Activated naive CD8-positive, alpha-beta T cell treated with anti-CD3 and anti-CD28 coated beads for 36 hours (primary cell): ENCODE measurements around the gene STXBP5. TPM values are rescaled to one million over a fixed set of nuclear protein-coding genes. Genes with fewer than 3 reads are reported as not detected.
A peak's percentile ranks its signal among the peaks of the same experiment; 100 is the strongest.

Experiments
- DNase-seq: peaks from one replicate; pipeline ENCODE4 v3.0.0; 2021
- H3K27ac Mint-ChIP-seq: one replicate; pipeline ENCODE4 v1.8.0; 2022; ENCODE audit warnings: mild to moderate bottlenecking, moderate library complexity, mixed read lengths
- H3K27me3 Mint-ChIP-seq: one replicate; pipeline ENCODE4 v1.8.0; 2022; ENCODE audit warnings: mild to moderate bottlenecking, mixed read lengths
- H3K36me3 Mint-ChIP-seq: one replicate; pipeline ENCODE4 v1.8.0; 2021; ENCODE audit warnings: mild to moderate bottlenecking, mixed read lengths
- H3K4me1 Mint-ChIP-seq: one replicate; pipeline ENCODE4 v1.8.0; 2021; ENCODE audit warnings: mixed read lengths
- H3K4me3 Mint-ChIP-seq: one replicate; pipeline ENCODE4 v1.8.0; 2022; ENCODE audit warnings: mild to moderate bottlenecking, moderate library complexity, mixed read lengths
- H3K9me3 Mint-ChIP-seq: one replicate; pipeline ENCODE4 v1.8.0; 2022; ENCODE audit warnings: mixed read lengths
- total RNA-seq, 2 experiments: library from RNA; stranded (reverse); gene quantifications; one replicate each; pipeline ENCODE4 v1.2.3, GENCODE V29; 2021

Gene STXBP5
- total RNA-seq, 2 experiments from 2014 or later = 11.9 to 14.2 TPM

DNA sequence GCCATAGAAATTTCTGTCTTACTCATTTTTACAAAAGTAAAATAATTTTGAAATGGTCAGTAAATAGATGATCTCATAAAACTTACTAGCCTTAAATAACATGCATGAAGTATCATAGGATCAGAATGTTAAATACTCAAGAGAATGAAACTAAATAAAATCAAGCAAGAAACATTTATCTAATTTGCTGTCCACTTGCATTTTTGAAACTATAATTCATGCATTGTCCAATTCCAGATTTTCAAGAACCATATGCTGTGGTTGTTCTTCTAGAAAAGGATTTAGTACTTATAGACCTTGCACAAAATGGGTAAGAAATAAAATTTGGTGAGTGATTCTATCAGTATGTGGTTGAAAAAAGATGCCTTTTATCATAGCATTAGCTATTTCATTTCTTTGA, 107.0 kb downstream of the STXBP5 start:
- no peak overlapping the region for H3K27ac Mint-ChIP-seq
- no peaks in the 10 kb centered on the region for H3K27me3 Mint-ChIP-seq
- H3K36me3 Mint-ChIP-seq = peaks cover 8% of the 10 kb centered on the region
- no peaks in the 10 kb centered on the region for H3K4me1 Mint-ChIP-seq
- no peaks in the 10 kb centered on the region for H3K9me3 Mint-ChIP-seq
- H3K4me3 Mint-ChIP-seq = no peak overlapping the region
- no peak for DNase-seq

DNA sequence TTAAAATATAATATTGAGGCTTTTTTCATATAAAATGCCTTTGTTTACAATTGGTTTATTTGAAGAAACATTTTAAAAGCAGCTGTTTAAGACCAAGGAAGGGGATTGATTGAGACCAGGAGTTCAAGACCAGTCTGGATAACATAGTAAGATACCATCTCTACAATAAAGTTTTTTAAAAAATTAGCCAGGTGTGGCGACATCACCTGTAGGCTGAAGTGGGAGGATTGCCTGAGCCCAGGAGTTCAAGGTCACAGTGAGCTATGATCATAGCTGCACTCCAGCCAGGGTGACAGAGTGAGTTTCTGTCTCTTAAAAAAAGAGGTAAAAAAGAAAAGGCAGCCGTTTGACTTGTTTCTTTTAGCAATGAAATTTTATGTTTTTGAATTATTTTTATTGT, 117.0 kb downstream of the STXBP5 start:
- Mint-ChIP-seq H3K4me1 (peaks cover 16% of the 10 kb centered on the region), H3K4me3 (no peak overlapping the region), H3K27ac (no peak overlapping the region), H3K36me3 (peaks cover 13% of the 10 kb centered on the region), H3K9me3 (no peaks in the 10 kb centered on the region), H3K27me3 (no peaks in the 10 kb centered on the region)
- DNase-seq = no peak

DNA sequence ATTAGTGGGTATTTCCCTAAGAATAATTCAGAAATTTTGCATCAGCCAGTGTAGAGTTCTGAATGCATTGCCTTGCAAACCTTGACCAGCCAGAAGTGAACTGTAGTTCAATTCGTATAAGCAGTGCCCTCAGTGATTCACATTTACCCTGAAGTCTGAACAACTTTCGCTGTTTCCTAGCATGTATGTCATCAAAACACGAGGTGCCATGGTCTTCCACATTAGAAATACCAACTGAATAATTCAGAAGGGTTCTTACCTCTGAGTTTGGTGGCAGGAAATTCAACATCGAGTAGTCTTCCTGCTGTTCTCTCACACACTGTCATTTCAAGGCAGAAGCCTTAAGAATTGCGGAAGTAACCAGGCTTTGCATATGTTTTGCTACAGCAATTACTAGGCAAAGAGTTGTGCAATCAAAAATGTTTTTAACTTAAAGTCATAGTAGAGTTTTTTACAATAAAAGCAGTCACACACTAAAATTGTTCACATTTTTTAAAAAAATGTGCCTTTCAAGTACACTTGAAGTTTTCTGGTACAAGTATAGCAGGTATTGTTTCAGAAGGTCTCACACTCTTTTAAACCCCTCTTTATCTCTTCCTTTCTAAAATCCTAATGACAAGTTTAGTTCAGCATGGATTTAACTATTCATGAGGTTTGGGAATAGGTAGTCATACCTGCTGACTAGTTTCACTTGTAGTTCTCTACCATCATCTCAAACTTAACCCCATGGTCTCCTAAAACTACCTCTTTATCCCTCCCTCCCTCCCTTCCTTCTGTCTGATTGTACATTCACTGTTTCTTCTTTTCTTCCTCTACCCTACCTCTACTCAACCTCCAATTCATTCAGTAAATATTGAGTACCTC, 118.3 kb downstream of the STXBP5 start:
- peaks cover 16% of the 10 kb centered on the region for H3K4me1 Mint-ChIP-seq
- DNase-seq = peak; percentile 2
- H3K27ac Mint-ChIP-seq = peak overlapping the region; percentile 87
- no peaks in the 10 kb centered on the region for H3K27me3 Mint-ChIP-seq
- no peaks in the 10 kb centered on the region for H3K9me3 Mint-ChIP-seq
- peaks cover 21% of the 10 kb centered on the region for H3K36me3 Mint-ChIP-seq
- peak overlapping the region; percentile 25 for H3K4me3 Mint-ChIP-seq

DNA sequence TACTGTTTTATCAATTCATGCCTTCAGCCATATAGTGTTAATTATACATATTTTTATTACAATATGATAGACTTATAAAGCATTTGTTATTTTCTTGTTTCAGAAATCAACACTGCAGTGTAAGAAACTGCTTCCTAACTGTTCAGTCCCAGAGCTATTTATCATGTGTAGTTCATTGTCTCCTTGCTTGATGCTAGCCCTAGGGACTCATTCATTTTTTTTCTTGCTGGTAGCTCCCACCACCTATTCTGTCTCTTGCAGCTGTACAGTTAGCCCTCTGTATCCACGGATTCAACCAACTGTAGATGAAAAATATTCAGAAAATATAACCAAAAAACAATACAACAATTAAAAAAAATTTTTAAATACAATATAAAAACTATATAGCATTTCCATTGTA, 121.3 kb downstream of the STXBP5 start:
- Mint-ChIP-seq H3K27ac (no peak overlapping the region), H3K36me3 (peaks cover 30% of the 10 kb centered on the region), H3K9me3 (no peaks in the 10 kb centered on the region), H3K4me1 (peaks cover 15% of the 10 kb centered on the region), H3K4me3 (no peak overlapping the region), H3K27me3 (no peaks in the 10 kb centered on the region)
- DNase-seq = no peak

DNA sequence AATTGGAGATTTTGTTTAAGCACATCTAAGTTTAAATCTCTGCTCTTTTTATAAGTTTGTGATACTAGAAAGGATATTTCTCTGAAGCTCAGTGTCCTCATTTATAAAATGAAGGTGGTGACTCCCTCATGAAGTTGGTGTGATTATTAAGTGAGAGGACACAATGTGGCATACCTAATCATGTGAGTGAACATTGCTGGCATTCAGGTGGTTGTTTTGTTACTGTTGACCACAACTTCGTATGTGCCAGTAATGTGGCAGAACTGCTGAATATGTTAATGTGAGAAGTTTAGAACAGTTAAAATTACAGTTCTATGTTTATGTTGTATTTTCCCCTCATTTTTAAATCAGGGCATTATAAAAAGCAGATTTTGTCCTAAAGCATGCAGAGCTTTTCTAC, 127.2 kb downstream of the STXBP5 start:
- Mint-ChIP-seq H3K27me3 (no peaks in the 10 kb centered on the region), H3K36me3 (peaks cover 23% of the 10 kb centered on the region), H3K4me1 (no peaks in the 10 kb centered on the region), H3K4me3 (no peak overlapping the region), H3K27ac (no peak overlapping the region), H3K9me3 (no peaks in the 10 kb centered on the region)
- no peak for DNase-seq

DNA sequence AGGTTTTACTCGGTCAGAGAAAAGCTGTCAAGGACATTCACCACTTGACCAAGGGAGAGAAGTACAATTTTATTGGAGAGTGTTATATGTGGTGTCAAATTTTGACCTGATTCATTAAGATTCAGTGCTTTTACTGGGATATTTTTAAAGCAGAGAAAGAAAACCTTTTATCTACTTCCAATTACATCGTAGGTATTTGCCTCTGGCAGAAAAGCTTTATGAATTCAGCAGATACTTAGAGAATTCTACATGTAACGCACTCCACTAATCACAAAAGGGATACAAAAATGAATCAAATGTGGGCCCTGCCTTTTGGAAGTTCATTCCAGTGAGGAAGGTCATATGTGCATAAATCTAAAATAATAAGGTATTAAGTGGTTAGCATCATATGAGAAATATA, 133.7 kb downstream of the STXBP5 start:
- H3K36me3 Mint-ChIP-seq = peaks cover 9% of the 10 kb centered on the region
- H3K27ac Mint-ChIP-seq = no peak overlapping the region
- no peaks in the 10 kb centered on the region for H3K27me3 Mint-ChIP-seq
- no peaks in the 10 kb centered on the region for H3K9me3 Mint-ChIP-seq
- DNase-seq = no peak
- H3K4me3 Mint-ChIP-seq = no peak overlapping the region
- peaks cover 2% of the 10 kb centered on the region for H3K4me1 Mint-ChIP-seq

DNA sequence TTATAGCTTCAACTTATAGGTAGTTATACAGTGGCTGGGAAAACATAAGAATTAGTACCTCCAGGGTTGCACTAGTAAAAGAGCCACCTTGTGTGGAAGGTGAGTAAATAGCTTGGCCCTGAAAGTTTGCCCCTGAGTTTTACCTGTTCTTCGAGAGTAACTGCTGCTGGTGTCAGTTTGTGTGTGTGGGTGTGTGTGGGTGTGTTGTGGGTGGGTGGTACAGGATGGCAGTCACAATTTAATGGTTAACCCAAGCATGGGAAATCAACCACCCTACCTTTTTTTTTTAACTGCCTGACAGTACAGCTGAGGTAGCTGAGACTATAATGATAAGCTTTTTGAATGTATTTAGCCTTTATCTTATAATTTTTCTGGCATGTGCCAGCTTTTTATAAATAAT, 137.3 kb downstream of the STXBP5 start:
- DNase-seq = no peak
- Mint-ChIP-seq H3K9me3 (no peaks in the 10 kb centered on the region), H3K36me3 (peaks cover 10% of the 10 kb centered on the region), H3K4me3 (no peak overlapping the region), H3K4me1 (peaks cover 2% of the 10 kb centered on the region), H3K27me3 (no peaks in the 10 kb centered on the region), H3K27ac (no peak overlapping the region)

DNA sequence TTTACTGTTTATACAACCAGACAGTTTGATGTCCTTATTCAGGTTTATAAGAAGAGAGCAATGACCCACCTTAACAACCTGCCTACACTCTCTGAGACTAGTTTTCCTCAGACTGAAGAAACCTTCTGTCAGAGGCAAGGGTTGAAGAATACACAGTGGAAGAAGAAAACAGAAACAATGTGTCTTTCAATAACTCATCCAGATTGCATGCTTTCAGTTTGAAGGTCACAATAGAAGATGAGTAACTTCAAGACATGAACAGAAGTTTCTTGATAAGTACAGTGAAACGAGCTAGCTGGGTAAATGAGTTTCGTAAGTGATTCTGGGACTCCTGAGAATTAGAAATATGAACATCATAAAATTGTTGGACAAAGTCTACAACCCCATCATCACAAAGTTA, 141.7 kb downstream of the STXBP5 start:
- no peak overlapping the region for H3K27ac Mint-ChIP-seq
- H3K9me3 Mint-ChIP-seq = no peaks in the 10 kb centered on the region
- DNase-seq = no peak
- peaks cover 5% of the 10 kb centered on the region for H3K36me3 Mint-ChIP-seq
- peaks cover 2% of the 10 kb centered on the region for H3K4me1 Mint-ChIP-seq
- H3K27me3 Mint-ChIP-seq = no peaks in the 10 kb centered on the region
- no peak overlapping the region for H3K4me3 Mint-ChIP-seq

DNA sequence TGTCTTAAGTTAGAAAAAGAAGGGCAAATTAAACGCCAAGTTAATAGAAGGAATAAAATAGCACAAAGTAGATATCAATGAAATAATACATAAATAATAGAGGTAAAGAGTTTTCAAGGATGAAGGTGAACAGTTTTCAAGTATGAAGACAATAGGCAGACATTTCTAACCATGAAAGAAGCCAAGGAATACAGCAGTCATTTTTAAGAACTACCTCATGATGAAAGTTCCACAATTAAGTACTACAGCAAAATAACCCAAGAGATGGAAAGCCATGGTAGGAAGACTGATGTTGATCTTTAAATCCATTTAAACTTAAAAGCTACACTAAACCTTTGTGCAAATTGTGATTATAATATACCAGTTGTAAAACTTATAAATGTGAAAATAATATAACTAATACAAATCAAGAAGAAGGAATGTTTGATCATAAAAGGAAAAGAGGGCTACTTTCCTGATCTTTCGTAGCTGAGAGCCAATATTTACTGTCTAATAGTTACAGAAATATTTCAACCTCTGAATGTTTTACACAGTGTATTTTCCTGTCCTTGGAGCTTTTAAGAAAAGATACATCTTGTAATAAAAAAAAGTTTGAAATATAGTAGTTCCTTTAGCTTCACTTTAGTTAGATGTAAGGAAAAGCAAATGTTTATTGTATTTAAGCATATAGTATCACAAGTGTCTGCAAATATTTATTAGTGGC, 143.1 kb downstream of the STXBP5 start:
- H3K36me3 Mint-ChIP-seq = peaks cover 3% of the 10 kb centered on the region
- no peak for DNase-seq
- H3K27me3 Mint-ChIP-seq = no peaks in the 10 kb centered on the region
- no peak overlapping the region for H3K27ac Mint-ChIP-seq
- no peaks in the 10 kb centered on the region for H3K9me3 Mint-ChIP-seq
- no peaks in the 10 kb centered on the region for H3K4me1 Mint-ChIP-seq
- no peak overlapping the region for H3K4me3 Mint-ChIP-seq

DNA sequence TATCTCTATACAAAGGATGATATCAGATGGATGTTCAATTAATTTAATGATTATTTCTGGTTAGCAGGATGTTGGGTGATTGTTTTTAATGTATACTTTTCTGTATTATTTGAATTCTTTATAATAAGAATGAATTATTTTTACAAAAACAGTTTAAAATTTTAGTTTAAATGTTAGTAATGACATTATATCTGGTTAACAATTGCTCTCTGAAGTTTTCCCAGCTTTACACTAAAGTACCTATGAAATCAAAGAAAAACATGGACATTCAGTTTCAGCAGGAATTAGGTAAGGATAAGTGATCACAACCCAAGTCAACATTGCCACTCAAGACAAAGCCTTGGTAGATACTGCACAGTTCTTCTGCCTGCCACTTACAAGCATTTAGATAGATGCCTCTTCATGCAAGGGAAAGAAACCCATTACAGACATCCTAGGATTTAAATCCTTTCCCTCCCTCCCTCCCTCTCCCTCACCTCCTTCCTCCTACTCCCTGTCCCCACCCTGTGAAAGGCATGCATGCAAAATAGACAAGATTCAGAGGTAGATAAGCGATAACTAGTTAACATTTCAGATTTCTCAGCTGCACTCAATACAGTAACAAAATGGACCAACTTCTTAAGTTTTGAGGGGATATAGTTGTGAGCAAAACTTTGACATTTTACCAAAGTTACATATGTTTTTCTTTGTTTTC, 143.8 kb downstream of the STXBP5 start:
- no peak overlapping the region for H3K4me3 Mint-ChIP-seq
- H3K27me3 Mint-ChIP-seq = no peaks in the 10 kb centered on the region
- DNase-seq = no peak
- H3K9me3 Mint-ChIP-seq = no peaks in the 10 kb centered on the region
- no peak overlapping the region for H3K27ac Mint-ChIP-seq
- no peaks in the 10 kb centered on the region for H3K4me1 Mint-ChIP-seq
- peaks cover 3% of the 10 kb centered on the region for H3K36me3 Mint-ChIP-seq

DNA sequence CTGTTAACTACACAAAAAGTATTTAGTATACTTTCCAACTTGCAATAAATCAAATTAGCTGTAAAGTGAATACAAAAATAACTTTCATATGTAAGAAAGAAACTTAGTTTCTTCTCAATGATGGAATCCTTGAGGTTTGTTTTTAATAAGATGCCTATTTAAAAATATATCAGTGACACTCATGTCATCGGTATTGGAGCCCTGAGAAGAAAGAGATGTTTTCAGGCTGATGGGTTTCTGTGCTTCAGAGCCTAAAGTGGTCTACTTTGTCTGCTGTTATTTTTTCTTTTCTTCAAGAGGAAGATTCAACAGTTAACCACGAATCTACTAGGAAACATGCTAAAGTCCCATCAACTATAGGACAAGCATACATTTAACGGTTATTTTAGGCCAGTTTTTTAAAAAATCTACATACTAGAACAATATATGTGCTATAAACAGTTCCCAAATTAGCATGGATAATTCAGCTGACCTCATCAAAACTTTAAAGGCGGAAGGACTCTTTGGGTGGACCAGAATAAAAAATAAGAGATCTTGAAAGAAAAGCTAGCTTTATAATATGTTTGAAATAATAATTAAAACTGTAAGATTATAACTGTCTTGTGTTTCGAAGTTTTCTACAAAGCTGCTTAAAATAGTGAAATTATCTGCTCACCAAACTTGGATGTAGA, 157.2 kb downstream of the STXBP5 start:
- H3K9me3 Mint-ChIP-seq = peaks cover 4% of the 10 kb centered on the region
- DNase-seq = no peak
- no peaks in the 10 kb centered on the region for H3K27me3 Mint-ChIP-seq
- H3K27ac Mint-ChIP-seq = no peak overlapping the region
- no peaks in the 10 kb centered on the region for H3K4me1 Mint-ChIP-seq
- peaks cover 39% of the 10 kb centered on the region for H3K36me3 Mint-ChIP-seq
- H3K4me3 Mint-ChIP-seq = no peak overlapping the region

DNA sequence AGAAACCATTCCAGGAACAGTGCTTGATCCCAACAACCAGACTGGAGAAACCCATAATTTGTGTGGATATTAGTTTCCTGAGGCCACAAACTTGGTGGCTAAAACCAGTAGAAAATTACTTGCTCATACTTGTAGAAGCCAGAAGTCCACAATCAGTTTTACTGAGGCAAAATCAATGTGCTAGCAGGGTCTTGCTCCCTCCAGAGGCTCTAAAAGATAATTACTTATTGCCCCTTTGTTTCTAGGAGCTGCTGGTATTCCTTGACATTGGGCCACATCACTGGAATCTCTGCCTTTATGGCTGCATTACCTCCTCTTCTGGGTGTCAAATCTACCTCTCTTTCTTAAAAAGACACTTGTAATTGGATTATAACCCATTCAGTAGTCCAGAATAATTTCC, 162.1 kb downstream of the STXBP5 start:
- Mint-ChIP-seq H3K4me3 (no peak overlapping the region), H3K9me3 (no peaks in the 10 kb centered on the region), H3K36me3 (peaks cover 9% of the 10 kb centered on the region), H3K27me3 (no peaks in the 10 kb centered on the region), H3K27ac (no peak overlapping the region), H3K4me1 (no peaks in the 10 kb centered on the region)
- DNase-seq = no peak

DNA sequence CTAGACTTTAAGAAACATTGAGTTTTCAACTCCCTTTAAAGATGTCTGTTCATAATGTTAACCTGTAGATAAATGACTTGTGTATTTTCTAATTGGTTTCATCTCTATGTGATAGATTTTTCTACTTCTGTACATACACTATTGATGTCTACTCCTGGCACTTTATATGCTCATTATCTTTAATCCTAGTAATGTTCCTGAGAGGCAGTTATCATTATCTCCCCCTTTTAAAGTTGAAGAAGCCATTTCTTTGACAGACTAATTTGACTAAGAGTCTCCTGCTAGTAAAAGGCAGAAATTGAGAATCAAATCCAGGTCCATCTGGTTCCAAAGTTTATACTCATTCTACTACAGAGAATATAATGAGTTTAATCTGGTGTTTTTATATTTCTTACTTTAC, 167.1 kb downstream of the STXBP5 start:
- H3K27me3 Mint-ChIP-seq = no peaks in the 10 kb centered on the region
- H3K4me3 Mint-ChIP-seq = no peak overlapping the region
- H3K4me1 Mint-ChIP-seq = no peaks in the 10 kb centered on the region
- no peaks in the 10 kb centered on the region for H3K9me3 Mint-ChIP-seq
- no peak for DNase-seq
- peaks cover 9% of the 10 kb centered on the region for H3K36me3 Mint-ChIP-seq
- H3K27ac Mint-ChIP-seq = no peak overlapping the region

DNA sequence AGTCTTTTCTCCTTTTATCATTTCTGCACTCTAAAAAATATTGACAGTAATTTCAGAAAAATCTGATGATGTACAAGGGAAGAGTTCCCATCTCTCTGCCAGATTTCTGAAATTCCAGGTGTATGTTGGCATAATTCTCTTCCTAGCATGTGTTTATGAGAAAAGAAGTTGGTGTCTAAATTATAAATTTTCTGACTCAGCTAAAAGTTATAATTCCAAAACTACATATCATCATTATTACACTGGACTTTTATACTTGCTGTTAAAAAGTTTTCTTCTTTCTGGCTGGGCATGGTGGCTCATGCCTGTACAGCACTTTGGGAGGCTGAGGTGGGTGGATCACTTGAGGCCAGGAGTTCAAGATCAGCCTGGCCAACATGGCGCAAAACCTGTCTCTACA, 168.6 kb downstream of the STXBP5 start:
- no peak overlapping the region for H3K4me3 Mint-ChIP-seq
- H3K27ac Mint-ChIP-seq = no peak overlapping the region
- no peaks in the 10 kb centered on the region for H3K4me1 Mint-ChIP-seq
- H3K9me3 Mint-ChIP-seq = no peaks in the 10 kb centered on the region
- peaks cover 10% of the 10 kb centered on the region for H3K36me3 Mint-ChIP-seq
- DNase-seq = no peak
- no peaks in the 10 kb centered on the region for H3K27me3 Mint-ChIP-seq

DNA sequence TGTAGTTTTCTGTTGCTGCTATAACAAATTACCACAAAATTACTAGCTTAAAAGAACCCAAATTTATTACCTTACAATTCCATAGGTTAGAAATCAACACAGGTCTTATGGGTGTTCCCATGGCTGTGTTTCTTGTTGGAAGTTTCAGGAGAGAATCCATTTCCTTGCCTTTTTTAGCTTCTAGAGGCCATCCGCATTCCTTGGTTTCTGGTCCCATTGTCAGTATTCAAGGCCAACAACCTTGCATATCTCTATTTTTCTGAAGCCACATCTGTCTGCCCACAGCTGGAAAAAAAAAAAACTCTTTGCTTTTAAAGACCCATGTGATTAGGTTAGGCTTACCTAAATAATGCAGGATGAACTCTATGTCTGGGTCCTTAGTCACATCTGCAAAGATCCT, 174.6 kb downstream of the STXBP5 start:
- no peak for DNase-seq
- Mint-ChIP-seq H3K36me3 (peaks cover 30% of the 10 kb centered on the region), H3K4me1 (peaks cover 1% of the 10 kb centered on the region), H3K9me3 (peaks cover 2% of the 10 kb centered on the region), H3K4me3 (no peak overlapping the region), H3K27me3 (no peaks in the 10 kb centered on the region), H3K27ac (no peak overlapping the region)
